Activated B cell treated with CpG ODN at 0.5 μM for 24 hours (primary cell): Measurements from ENCODE around the gene BLCAP. TPM values are rescaled to one million over a fixed set of nuclear protein-coding genes. Genes with fewer than 3 reads are reported as not detected.

Experiments used
- ATAC-seq: fragments of 200-7000 bp; cut with Tn5 transposase; one replicate; pipeline ENCODE4 v1.10.0; 2021; ENCODE audit warnings: low read depth, mild to moderate bottlenecking, moderate library complexity
- CTCF ChIA-PET: fragments of 350-600 bp; sonication (Branson Sonifier 250); formaldehyde crosslinking; loops from one replicate; lab custom pipeline; 2021; ENCODE audit warnings: antibody characterized with exemption; lab: Charles Lee
- POLR2A ChIA-PET: fragments of 350-600 bp; sonication (Branson Sonifier 250); formaldehyde crosslinking; loops from one replicate; lab custom pipeline; 2021; ENCODE audit warnings: antibody characterized with exemption; lab: Charles Lee
- DNase-seq: peaks from one replicate; pipeline ENCODE4 v3.0.0; 2022
- H3K27ac Mint-ChIP-seq: one replicate; pipeline ENCODE4 v1.8.0; 2020; ENCODE audit warnings: mixed read lengths
- H3K27me3 Mint-ChIP-seq: one replicate; pipeline ENCODE4 v1.8.0; 2021; ENCODE audit warnings: mixed read lengths
- H3K36me3 Mint-ChIP-seq: one replicate; pipeline ENCODE4 v1.8.0; 2021; ENCODE audit warnings: low read depth, mixed read lengths
- H3K4me1 Mint-ChIP-seq: one replicate; pipeline ENCODE4 v1.8.0; 2021; ENCODE audit warnings: mixed read lengths
- H3K4me3 Mint-ChIP-seq: one replicate; pipeline ENCODE4 v1.8.0; 2020; ENCODE audit warnings: mild to moderate bottlenecking, mixed read lengths
- H3K9me3 Mint-ChIP-seq: one replicate; pipeline ENCODE4 v1.8.0; 2020; ENCODE audit warnings: mixed read lengths
- intact Hi-C: fragments of 100-400 bp; cut with micrococcal nuclease; formaldehyde crosslinking; loops from one replicate; pipeline ENCODE4 v1.15.1; 2024
- total RNA-seq: library from RNA; stranded (reverse); gene quantifications from 2 replicates; pipeline ENCODE4 v1.2.3, GENCODE V29; 2022
- TF ChIP-seq, protein P1 (sequence below): fragments of 200-600 bp; IDR thresholded peaks from one replicate; pipeline ENCODE4 v1.8.0; 2022; ENCODE audit warnings: antibody characterized with exemption, mild to moderate bottlenecking

BLCAP gene
- total RNA-seq, 1 donor from 2014 or later = 78.0 TPM

DNA sequence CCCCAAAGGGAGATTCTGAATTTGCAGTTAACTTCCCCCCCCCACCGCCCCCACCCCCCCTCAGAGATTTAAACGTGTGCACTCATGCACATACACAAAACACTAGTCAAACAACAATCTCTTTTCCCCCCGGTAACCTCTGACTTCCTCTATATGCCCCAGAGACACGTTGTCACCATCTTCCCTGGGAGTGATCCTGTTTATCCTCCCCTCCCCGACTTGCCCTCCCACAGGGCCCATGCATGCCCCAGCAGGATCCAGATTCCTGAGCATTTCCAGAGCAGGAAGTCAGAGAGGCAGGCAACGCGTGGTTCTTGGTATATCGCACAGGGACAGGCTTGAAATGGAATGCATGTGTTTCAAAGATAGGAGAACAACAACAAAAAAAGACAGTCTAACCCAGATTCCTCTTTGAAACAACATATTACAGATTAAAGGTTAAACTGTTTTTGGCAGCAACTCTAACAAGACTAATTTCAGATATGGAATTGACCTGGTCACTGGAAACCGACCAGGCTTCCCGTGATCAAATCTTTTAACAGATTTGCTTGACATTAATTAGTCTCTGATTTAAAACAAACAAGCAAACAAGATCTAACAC, 1.3 kb downstream of the BLCAP start:
- DNase-seq (no peak), ATAC-seq (peak; percentile 30)
- intact Hi-C loops = loop anchor here (1.0 to 2.0 kb wide), 2 partner anchors 20 to 117 kb away; no protein-coding TSS in a partner anchor
- Mint-ChIP-seq H3K27ac (peak overlapping the region; percentile 100), H3K27me3 (no peaks in the 10 kb centered on the region), H3K4me3 (peak overlapping the region; percentile 93), H3K4me1 (peaks cover 61% of the 10 kb centered on the region), H3K36me3 (peaks cover 17% of the 10 kb centered on the region), H3K9me3 (no peaks in the 10 kb centered on the region)
- TF ChIP-seq, protein P1, sequence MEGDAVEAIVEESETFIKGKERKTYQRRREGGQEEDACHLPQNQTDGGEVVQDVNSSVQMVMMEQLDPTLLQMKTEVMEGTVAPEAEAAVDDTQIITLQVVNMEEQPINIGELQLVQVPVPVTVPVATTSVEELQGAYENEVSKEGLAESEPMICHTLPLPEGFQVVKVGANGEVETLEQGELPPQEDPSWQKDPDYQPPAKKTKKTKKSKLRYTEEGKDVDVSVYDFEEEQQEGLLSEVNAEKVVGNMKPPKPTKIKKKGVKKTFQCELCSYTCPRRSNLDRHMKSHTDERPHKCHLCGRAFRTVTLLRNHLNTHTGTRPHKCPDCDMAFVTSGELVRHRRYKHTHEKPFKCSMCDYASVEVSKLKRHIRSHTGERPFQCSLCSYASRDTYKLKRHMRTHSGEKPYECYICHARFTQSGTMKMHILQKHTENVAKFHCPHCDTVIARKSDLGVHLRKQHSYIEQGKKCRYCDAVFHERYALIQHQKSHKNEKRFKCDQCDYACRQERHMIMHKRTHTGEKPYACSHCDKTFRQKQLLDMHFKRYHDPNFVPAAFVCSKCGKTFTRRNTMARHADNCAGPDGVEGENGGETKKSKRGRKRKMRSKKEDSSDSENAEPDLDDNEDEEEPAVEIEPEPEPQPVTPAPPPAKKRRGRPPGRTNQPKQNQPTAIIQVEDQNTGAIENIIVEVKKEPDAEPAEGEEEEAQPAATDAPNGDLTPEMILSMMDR = no peak
- CTCF ChIA-PET = interaction anchor here (1.1 kb wide), 1 partner anchor 249 kb away, joined by 3 read pairs; no protein-coding TSS in a partner anchor
- POLR2A ChIA-PET = interaction anchor here (0.6 to 0.9 kb wide), 2 partner anchors 104 to 297 kb away, joined by 3 to 5 read pairs; no protein-coding TSS in a partner anchor

DNA sequence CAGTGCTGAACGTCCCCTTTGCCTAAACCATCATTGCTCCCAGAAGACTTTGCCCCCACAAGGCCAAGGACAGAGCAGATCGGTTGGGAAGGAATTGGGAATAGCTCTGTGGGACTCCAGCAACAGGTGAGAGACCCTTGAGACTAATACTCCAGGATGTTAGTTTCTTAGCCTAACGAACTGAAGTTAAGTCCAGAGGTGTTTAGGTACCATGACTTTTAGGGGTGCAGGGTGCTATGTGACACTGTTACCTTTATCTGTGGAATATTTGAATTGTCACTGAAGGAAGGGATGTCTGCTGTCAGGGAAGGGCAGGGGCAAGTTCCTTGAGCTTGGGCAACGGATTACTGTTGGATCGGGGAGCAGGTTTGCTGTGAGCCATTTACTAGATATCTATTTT, 1.9 kb downstream of the BLCAP start:
- Mint-ChIP-seq H3K27ac (peak overlapping the region; percentile 55), H3K4me1 (peaks cover 62% of the 10 kb centered on the region), H3K9me3 (no peaks in the 10 kb centered on the region), H3K4me3 (peak overlapping the region; percentile 93), H3K36me3 (peaks cover 18% of the 10 kb centered on the region), H3K27me3 (no peaks in the 10 kb centered on the region)
- DNase-seq (no peak), ATAC-seq (no peak)
- ChIA-PET CTCF (interaction anchor here (0.6 to 1.2 kb wide), 3 partner anchors 8 to 1387 kb away, joined by 3 to 4 read pairs (median 3); no protein-coding TSS in a partner anchor), POLR2A (no interaction called here)
- intact Hi-C loops = loop anchor here (1.0 to 2.0 kb wide), 2 partner anchors 19 to 117 kb away; no protein-coding TSS in a partner anchor
- TF ChIP-seq, protein P1 = no peak

DNA sequence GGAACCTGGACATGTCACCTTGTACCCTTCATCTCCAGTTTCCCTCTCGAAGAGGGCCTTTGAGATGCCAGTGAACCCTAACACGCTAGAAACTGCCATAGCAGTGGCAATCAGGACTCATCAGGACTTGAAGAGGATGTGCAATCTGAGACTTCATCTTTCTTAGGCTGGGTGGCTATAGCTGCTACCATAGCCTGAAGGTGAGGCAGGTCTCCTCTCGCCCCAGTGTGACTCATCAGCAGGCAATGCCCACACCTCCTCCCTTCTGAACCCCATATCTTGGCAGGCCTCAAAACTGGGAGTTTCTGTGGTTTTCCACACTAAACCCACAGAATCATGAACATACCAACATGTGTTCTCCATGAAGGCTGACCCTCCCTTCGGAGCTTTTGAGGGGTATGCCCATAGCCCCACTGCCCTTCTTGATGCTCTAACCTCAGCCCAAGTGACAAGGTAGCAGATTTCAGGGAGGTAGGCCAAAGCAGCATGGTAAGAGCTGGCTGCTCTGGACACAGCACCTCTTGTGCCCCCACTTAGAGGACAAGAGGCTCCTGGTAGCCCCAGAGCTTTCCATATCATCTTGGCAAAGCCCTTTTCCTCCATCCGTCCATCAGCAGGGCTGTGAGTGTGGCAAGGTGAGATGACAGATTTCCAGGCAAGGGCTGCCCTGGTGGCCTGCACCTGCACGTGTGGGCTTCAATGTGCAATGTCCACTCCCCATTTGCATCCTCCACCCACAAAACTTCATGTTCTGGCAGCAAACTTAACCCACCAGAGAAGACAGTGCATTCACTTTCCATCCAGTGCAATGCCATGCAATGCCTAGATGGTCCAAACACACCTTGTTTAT, 2.6 kb downstream of the BLCAP start:
- ATAC-seq (no peak), DNase-seq (peak; percentile 12)
- CTCF ChIA-PET = interaction anchor here (0.6 to 1.2 kb wide), 2 partner anchors 9 to 1387 kb away, joined by 3 to 4 read pairs; no protein-coding TSS in a partner anchor

GRCh38 chr20:37523911-37524700, 3.6 kb downstream of the BLCAP start:
- H3K9me3 Mint-ChIP-seq = no peaks in the 10 kb centered on the region
- H3K27ac Mint-ChIP-seq = peak overlapping the region; percentile 14
- POLR2A ChIA-PET = no interaction called here
- intact Hi-C loops = no loop called here
- DNase-seq (peak; percentile 10), ATAC-seq (no peak)
- H3K4me1 Mint-ChIP-seq = peaks cover 73% of the 10 kb centered on the region
- peaks cover 31% of the 10 kb centered on the region for H3K36me3 Mint-ChIP-seq
- H3K27me3 Mint-ChIP-seq = no peaks in the 10 kb centered on the region
- CTCF ChIA-PET = no interaction called here
- TF ChIP-seq, protein P1 = no peak
- peak overlapping the region; percentile 7 for H3K4me3 Mint-ChIP-seq

More for the DNA sequence above, 2.6 kb downstream of the BLCAP start:
- POLR2A ChIA-PET = no interaction called here
- peaks cover 25% of the 10 kb centered on the region for H3K36me3 Mint-ChIP-seq
- peak overlapping the region; percentile 93 for H3K4me3 Mint-ChIP-seq
- H3K27me3 Mint-ChIP-seq = no peaks in the 10 kb centered on the region
- peaks cover 69% of the 10 kb centered on the region for H3K4me1 Mint-ChIP-seq
- peak overlapping the region; percentile 55 for H3K27ac Mint-ChIP-seq
- TF ChIP-seq, protein P1 = no peak
- no peaks in the 10 kb centered on the region for H3K9me3 Mint-ChIP-seq
- intact Hi-C loops = no loop called here
